H1 (cell line): ENCODE measurements around the gene RBP4. TPM values are rescaled to one million over a fixed set of nuclear protein-coding genes. Genes with fewer than 3 reads are reported as not detected.

Experiments used
- CTCF ChIA-PET: fragments of 300-600 bp; sonication (Branson Sonifier 250); formaldehyde crosslinking; loops from one replicate; lab custom pipeline; 2021; ENCODE audit not compliant: partially characterized antibody; lab: Charles Lee
- POLR2A ChIA-PET: fragments of 300-600 bp; sonication (Branson Sonifier 250); formaldehyde crosslinking; loops from one replicate; lab custom pipeline; 2021; ENCODE audit warnings: inconsistent platforms; ENCODE audit not compliant: partially characterized antibody; lab: Charles Lee
- DNase-seq, 2 experiments: peaks; one replicate each; pipeline versions ENCODE4 v3.0.0 to v3.0.0-alpha.2; 2010 to 2022; ENCODE audit warnings: low spot score in 2 of 2, low read depth in 1 of 2, mixed read lengths in 1 of 2
- FAIRE-seq: peaks from 2 replicates; lab custom pipeline; 2011; peaks lifted over from hg19 to GRCh38; lab: Jason Lieb, UNC
- H2AFZ ChIP-seq: 2 replicates; pipeline ENCODE4 v1.8.1; 2012; ENCODE audit warnings: low read length, inconsistent platforms
- H2AK5ac ChIP-seq: 2 replicates; pipeline ENCODE4 v1.6.1; 2013; ENCODE audit warnings: low read depth, low read length
- H2BK120ac ChIP-seq: replicated peaks from 2 replicates; pipeline ENCODE3; 2013; ENCODE audit warnings: low read depth, low read length, inconsistent platforms
- H2BK12ac ChIP-seq: 2 replicates; pipeline ENCODE4 v1.6.1; 2013; ENCODE audit warnings: low read depth, low read length
- H2BK15ac ChIP-seq: 2 replicates; pipeline ENCODE4 v1.6.1; 2013; ENCODE audit warnings: low read length
- H2BK20ac ChIP-seq: 2 replicates; pipeline ENCODE4 v1.6.1; 2013; ENCODE audit warnings: low read length
- H2BK5ac ChIP-seq: 2 replicates; pipeline ENCODE4 v1.6.1; 2013; ENCODE audit warnings: low read depth, low read length
- H3K14ac ChIP-seq: 2 replicates; pipeline ENCODE4 v1.6.1; 2013; ENCODE audit warnings: inconsistent platforms; ENCODE audit not compliant: insufficient read length
- H3K18ac ChIP-seq: 2 replicates; pipeline ENCODE4 v1.6.1; 2013; ENCODE audit warnings: low read length; ENCODE audit errors: extremely low read depth
- H3K23ac ChIP-seq: 2 replicates; pipeline ENCODE4 v1.6.1; 2013; ENCODE audit warnings: inconsistent platforms; ENCODE audit not compliant: insufficient read length
- H3K23me2 ChIP-seq: 2 replicates; pipeline ENCODE4 v1.6.1; 2013; ENCODE audit warnings: low read depth, low read length
- H3K27ac ChIP-seq: 2 replicates; pipeline ENCODE4 v1.6.1; 2011; ENCODE audit warnings: low read depth, low read length, inconsistent platforms
- H3K27me3 ChIP-seq, 4 experiments: replicated peaks in 1 of 4; 1 replicate in 1 of 4; 2 replicates in 3 of 4; pipeline versions ENCODE4 v1.6.1 to v1.8.1; 2011 to 2013; ENCODE audit warnings: low read length in 3 of 4, mild to moderate bottlenecking in 3 of 4, inconsistent platforms in 2 of 4, mixed read lengths in 2 of 4, moderate library complexity in 1 of 4; ENCODE audit not compliant: control insufficient read depth in 3 of 4, insufficient read depth in 3 of 4; ENCODE audit errors: extremely low read depth in 1 of 4
- H3K36me3 ChIP-seq, 4 experiments: 2 replicates each; pipeline versions ENCODE4 v1.6.1 to v1.8.1; 2011 to 2013; ENCODE audit warnings: mild to moderate bottlenecking in 4 of 4, low read length in 3 of 4, moderate library complexity in 2 of 4, control low read depth in 1 of 4, inconsistent platforms in 1 of 4; ENCODE audit not compliant: insufficient read depth in 4 of 4, control insufficient read depth in 2 of 4
- H3K4ac ChIP-seq: replicated peaks from 2 replicates; pipeline ENCODE3; 2013; ENCODE audit warnings: low read length, low read depth, mixed read lengths, inconsistent platforms; ENCODE audit not compliant: insufficient read length
- H3K4me1 ChIP-seq, 4 experiments: replicated peaks in 1 of 4; 1 replicate in 1 of 4; 2 replicates in 3 of 4; pipeline versions ENCODE4 v1.6.1 to v1.8.1; 2011 to 2013; ENCODE audit warnings: low read length in 3 of 4, inconsistent platforms in 2 of 4, mixed read lengths in 1 of 4; ENCODE audit not compliant: insufficient read depth in 4 of 4, control insufficient read depth in 3 of 4
- H3K4me2 ChIP-seq, 2 experiments: 2 replicates each; pipeline versions ENCODE4 v1.6.1 to v1.8.1; 2011 to 2013; ENCODE audit warnings: low read depth in 2 of 2, low read length in 2 of 2, control low read depth in 1 of 2, inconsistent platforms in 1 of 2, mild to moderate bottlenecking in 1 of 2; ENCODE audit not compliant: insufficient read depth in 1 of 2
- H3K4me3 ChIP-seq, 4 experiments: fragments of 200-600, 300-600 bp in 1 of 4; sonication (generic), shearing (Covaris generic), sonication (Bioruptor Twin) in 1 of 4; 2 replicates each; pipeline versions ENCODE4 v1.5.1 to v1.8.1; 2011 to 2016; ENCODE audit warnings: low read length in 4 of 4, low read depth in 3 of 4, control low read depth in 2 of 4, inconsistent platforms in 2 of 4, mild to moderate bottlenecking in 2 of 4, mixed read lengths in 1 of 4, moderate library complexity in 1 of 4; ENCODE audit not compliant: insufficient read depth in 2 of 4; ENCODE audit errors: extremely low read depth in 1 of 4
- H3K56ac ChIP-seq: replicated peaks from 2 replicates; pipeline ENCODE3; 2013; ENCODE audit warnings: low read depth, mild to moderate bottlenecking, mixed read lengths, low read length, inconsistent platforms; ENCODE audit not compliant: insufficient read length
- H3K79me1 ChIP-seq: 2 replicates; pipeline ENCODE4 v1.6.1; 2013; ENCODE audit warnings: low read depth, low read length, control low read depth
- H3K79me2 ChIP-seq, 2 experiments: 2 replicates each; pipeline versions ENCODE4 v1.6.1 to v1.8.1; 2012 to 2013; ENCODE audit warnings: low read length in 2 of 2, mild to moderate bottlenecking in 2 of 2, inconsistent platforms in 1 of 2; ENCODE audit not compliant: insufficient read depth in 2 of 2, control insufficient read depth in 1 of 2
- H3K9ac ChIP-seq, 4 experiments: replicated peaks in 1 of 4; 1 replicate in 1 of 4; 2 replicates in 3 of 4; pipeline versions ENCODE4 v1.6.1 to v1.8.1; 2011 to 2013; ENCODE audit warnings: low read depth in 3 of 4, low read length in 3 of 4, control low read depth in 2 of 4, mild to moderate bottlenecking in 2 of 4, moderate library complexity in 2 of 4, inconsistent platforms in 1 of 4; ENCODE audit errors: extremely low read depth in 1 of 4
- H3K9me3 ChIP-seq, 2 experiments: 2 replicates each; pipeline versions ENCODE4 v1.6.1 to v1.8.1; 2012 to 2013; ENCODE audit warnings: mild to moderate bottlenecking in 2 of 2, moderate library complexity in 2 of 2, control low read depth in 1 of 2, inconsistent platforms in 1 of 2, low read depth in 1 of 2, low read length in 1 of 2, mixed read lengths in 1 of 2; ENCODE audit not compliant: insufficient read depth in 2 of 2
- H4K20me1 ChIP-seq, 2 experiments: replicated peaks in 1 of 2; 2 replicates each; pipeline versions ENCODE3 to v1.8.1; 2011 to 2013; ENCODE audit warnings: inconsistent platforms in 2 of 2, low read length in 2 of 2, mild to moderate bottlenecking in 1 of 2; ENCODE audit not compliant: insufficient read depth in 2 of 2, control insufficient read depth in 1 of 2
- H4K5ac ChIP-seq: 2 replicates; pipeline ENCODE4 v1.6.1; 2013; ENCODE audit warnings: low read length, low read depth, mixed read lengths, inconsistent platforms; ENCODE audit not compliant: insufficient read length
- H4K8ac ChIP-seq: 2 replicates; pipeline ENCODE4 v1.8.0; 2013; ENCODE audit warnings: mild to moderate bottlenecking, moderate library complexity, low read length, inconsistent platforms; ENCODE audit not compliant: insufficient read depth; ENCODE audit errors: extremely low read depth
- H4K91ac ChIP-seq: replicated peaks from 2 replicates; pipeline ENCODE3; 2013; ENCODE audit warnings: low read length, mixed read lengths, inconsistent platforms; ENCODE audit not compliant: insufficient read length
- ATF2 ChIP-seq: IDR thresholded peaks from 2 replicates; pipeline ENCODE4 v1.6.1; 2012; ENCODE audit warnings: low read length, inconsistent platforms
- CEBPB ChIP-seq: IDR thresholded peaks from 2 replicates; pipeline ENCODE4 v1.6.1; 2012; ENCODE audit warnings: low read depth, low read length
- CTCF ChIP-seq, 3 experiments: IDR thresholded peaks; 1 replicate in 2 of 3; 2 replicates in 1 of 3; pipeline versions ENCODE4 v1.5.1 to v1.6.1; 2011; ENCODE audit warnings: low read length in 3 of 3, mild to moderate bottlenecking in 3 of 3, inconsistent platforms in 2 of 3, low read depth in 1 of 3, moderate library complexity in 1 of 3; ENCODE audit not compliant: insufficient read depth in 1 of 3; ENCODE audit errors: control extremely low read depth in 1 of 3
- EGR1 ChIP-seq: IDR thresholded peaks from 2 replicates; pipeline ENCODE4 v1.6.1; 2011; ENCODE audit warnings: low read depth, low read length, borderline replicate concordance
- RAD21 ChIP-seq, 2 experiments: IDR thresholded peaks in 1 of 2; conservative IDR thresholded peaks in 1 of 2; 2 replicates each; pipeline ENCODE4 v1.6.1; 2011; ENCODE audit warnings: low read depth in 2 of 2, low read length in 2 of 2, improper control_type of control experiment in 1 of 2, inconsistent platforms in 1 of 2, mild to moderate bottlenecking in 1 of 2, moderate library complexity in 1 of 2
- TBP ChIP-seq: IDR thresholded peaks from 2 replicates; pipeline ENCODE4 v1.6.1; 2011; ENCODE audit warnings: low read depth, low read length, improper control_type of control experiment
- YY1 ChIP-seq: IDR thresholded peaks from 2 replicates; pipeline ENCODE4 v1.6.1; 2011; ENCODE audit warnings: low read depth, mild to moderate bottlenecking, low read length
- WGBS, 2 experiments: shearing (Covaris generic) in 1 of 2; methylation state at CpG; one replicate each; pipeline versions ENCODE4 v1.1.6 to v1.1.7; 2013 to 2015; ENCODE audit warnings: low lambda C conversion rate in 2 of 2, mixed read lengths in 2 of 2, inconsistent platforms in 1 of 2, low coverage in 1 of 2, missing lambda C conversion rate in 1 of 2; ENCODE audit not compliant: insufficient replicate concordance in 2 of 2, insufficient coverage in 1 of 2, insufficient read length in 1 of 2; ENCODE audit errors: extremely low coverage in 1 of 2, missing lambda C conversion rate in 1 of 2; 5-methylcytosine and 5-hydroxymethylcytosine counted together
- polyA plus RNA-seq, 7 experiments: library from polyadenylated mRNA; depleted of rRNA in 3 of 7; stranded (reverse) in 5 of 7; unstranded in 2 of 7; fragments of >200 nt in 5 of 7; fragments of 200-250 nt in 2 of 7; gene quantifications; 1 replicate in 5 of 7; 2 replicates in 1 of 7; 4 replicates in 1 of 7; pipeline versions ENCODE4 v1.2.1 to v1.2.3, GENCODE V29; 2011 to 2013; ENCODE audit warnings: missing spikeins in 2 of 7, mixed read lengths in 2 of 7
- total RNA-seq: library from RNA; stranded (reverse); fragmentation: NEBNext Ultra II Directional; extraction: Animal tissue kit (Norgen Biotek cat#: 25700); gene quantifications from 2 replicates; pipeline ENCODE4 v1.2.1, GENCODE V29; 2021

RBP4 gene
- total and polyA plus RNA-seq, 2 of the 8 experiments (the other 6 are each of a cell fraction or from before 2014, with no cell fraction given), result 0.42 to 0.97 TPM

DNA sequence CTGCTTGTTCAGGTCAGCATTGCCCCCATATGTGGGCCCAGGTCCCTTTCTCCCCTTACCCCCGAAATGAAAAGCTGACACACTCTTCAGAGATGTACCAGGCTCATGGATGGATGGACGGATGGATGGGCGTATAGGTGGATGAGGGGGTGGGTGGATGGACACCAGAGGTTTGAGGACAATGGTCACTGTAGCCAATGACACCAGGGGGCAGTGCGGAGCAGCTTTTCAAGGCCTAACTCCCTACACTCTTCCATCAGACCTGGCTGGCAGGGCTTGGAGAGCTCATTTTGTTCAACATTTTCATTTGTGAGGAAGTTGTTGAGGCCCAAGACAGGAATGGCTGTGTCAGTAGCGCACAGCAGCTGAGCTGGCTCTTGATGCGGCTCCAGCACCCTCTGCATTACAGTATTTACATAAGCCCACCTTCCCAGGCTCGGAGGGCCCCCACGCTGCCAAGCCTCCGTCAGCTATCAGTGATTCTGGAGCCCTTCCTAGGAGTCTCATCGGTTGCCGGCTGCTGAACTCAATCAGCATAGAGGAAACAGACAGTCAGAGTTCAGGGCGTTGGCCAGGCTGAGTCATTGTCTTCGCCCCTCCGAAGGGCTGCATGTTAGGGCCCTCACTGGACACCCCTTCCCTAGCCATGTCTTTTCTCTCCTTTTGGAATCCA lies 46.1 kb downstream of the RBP4 start:
- Histone ChIP-seq H3K23ac (no peak overlapping the region), H4K91ac (no peak overlapping the region), H4K20me1 (no peaks in the 10 kb centered on the region), H3K9me3 (no peaks in the 10 kb centered on the region), H2BK20ac (no peak overlapping the region), H3K14ac (no peak overlapping the region), H3K56ac (no peak overlapping the region), H3K18ac (peak overlapping the region; percentile 35), H2AK5ac (no peak overlapping the region), H3K4me1 (peaks cover 0 to 4% (median 1%) of the 10 kb centered on the region in 4 experiments; a peak in 2 of 7 replicates), H2BK5ac (no peak overlapping the region), H3K36me3 (no peaks in the 10 kb centered on the region), H3K4me3 (no peak overlapping the region), H3K27ac (no peak overlapping the region), H3K4me2 (0 out of 4 replicates have a peak overlapping the region, but pooled peaks of 1 of the 2 experiments have one; percentile 12), H2AFZ (peak overlapping the region; percentile 65; the same call in 1 of the 2 replicates), H2BK12ac (no peak overlapping the region), H3K23me2 (peaks cover 2% of the 10 kb centered on the region; the same call in 1 of the 2 replicates), H4K8ac (no peak overlapping the region; the same call in 1 of the 2 replicates), H2BK15ac (no peak overlapping the region), H4K5ac (no peak overlapping the region), H3K79me2 (no peaks in the 10 kb centered on the region), H3K9ac (no peak overlapping the region), H3K79me1 (no peaks in the 10 kb centered on the region), H3K27me3 (no peaks in the 10 kb centered on the region), H2BK120ac (no peak overlapping the region), H3K4ac (no peak overlapping the region)
- WGBS, 2 experiments, result 54% methylated on average over 14 of the region's 14 CpGs; no CpG with 5 or more reads in 1 of the 2 experiments
- ChIA-PET CTCF (interaction anchor here (0.5 to 8.1 kb wide), 59 partner anchors 9 to 633 kb away, joined by 3 to 78 read pairs (median 4); partner anchors contain the start of genes FFAR4, FRA10AC1 and PDE6C), POLR2A (interaction anchor here (0.8 to 1.1 kb wide), 3 partner anchors 9 to 13 kb away, joined by 3 read pairs; no protein-coding TSS in a partner anchor)
- FAIRE-seq, result peak; percentile 96
- peak; percentile 58 to 93 for DNase-seq
- TF ChIP-seq CEBPB (no peak), CTCF (IDR thresholded peaks at IDR 0.05; ENCODE audit: control extremely low read depth in 1 of 3, insufficient read depth in 1 of 3, low read depth in 1 of 3, low read length in 3 of 3) (peak; percentile 78 to 96 (median 93)), TBP (no peak), ATF2 (no peak), RAD21 (IDR thresholded peaks at IDR 0.05 in 1 of 2, conservative IDR thresholded peaks at IDR 0.05 in 1 of 2; ENCODE audit: low read depth in 2 of 2, low read length in 2 of 2) (peak; percentile 77 to 78), EGR1 (no peak), YY1 (peak; percentile 68; the same call in 1 of the 2 replicates)
